Cerebellar cortex (tissue), 1 donor: ENCODE data around the gene CENPT.
"Not testable (repeated sequence)": the region's sequence is repeated elsewhere in the genome, so short reads cannot be mapped to it uniquely, and the experiment has no call there.

Source experiments
- DNase-seq: peaks from one replicate; pipeline ENCODE4 v3.0.0-alpha.2; 2015; ENCODE audit warnings: low spot score

CENPT gene

DNA sequence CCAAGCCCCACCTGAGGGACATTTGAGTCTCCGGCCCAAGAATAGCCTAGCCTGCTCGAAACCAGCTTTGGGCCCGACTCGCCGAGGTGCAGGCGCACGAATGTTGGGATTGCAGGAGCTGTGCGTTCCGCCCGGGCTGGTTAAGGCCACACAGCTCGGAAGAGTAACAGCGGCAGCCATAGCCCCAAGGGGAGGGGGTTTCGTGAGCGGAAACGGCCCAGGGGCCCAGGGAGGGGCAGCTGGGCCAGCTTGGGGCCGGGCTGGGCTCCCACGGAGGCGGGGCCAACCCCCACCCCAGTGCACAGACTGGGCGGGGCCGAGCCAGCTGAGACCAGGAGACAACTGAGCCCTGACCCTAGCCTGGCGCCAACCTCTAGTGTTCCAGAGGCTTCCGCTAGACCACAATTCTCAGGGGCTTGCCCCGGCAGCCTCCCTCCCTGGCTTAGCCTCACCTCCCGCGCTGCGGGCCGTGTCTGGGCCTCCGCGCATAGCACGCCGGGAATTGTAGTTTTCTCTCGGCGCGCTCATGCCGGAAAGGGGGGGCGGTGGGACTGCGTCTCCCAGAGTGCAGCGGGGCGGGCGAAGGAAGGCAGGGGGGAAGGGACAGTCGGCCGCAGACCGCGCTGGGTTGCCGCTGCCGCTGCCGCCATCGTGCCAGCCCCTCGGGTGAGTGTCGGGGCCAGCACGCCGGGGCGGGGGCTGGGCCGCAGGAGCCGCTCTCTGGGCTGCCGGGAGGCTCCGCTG, 1.0 kb downstream of the CENPT start, which contains the start of gene NUTF2:
NUTF2 (plus strand) TSS at position 614 of the 744 bp plus-strand sequence. CDS start 18,198 bp downstream, outside the sequence.
- peak; percentile 94 for DNase-seq

DNA sequence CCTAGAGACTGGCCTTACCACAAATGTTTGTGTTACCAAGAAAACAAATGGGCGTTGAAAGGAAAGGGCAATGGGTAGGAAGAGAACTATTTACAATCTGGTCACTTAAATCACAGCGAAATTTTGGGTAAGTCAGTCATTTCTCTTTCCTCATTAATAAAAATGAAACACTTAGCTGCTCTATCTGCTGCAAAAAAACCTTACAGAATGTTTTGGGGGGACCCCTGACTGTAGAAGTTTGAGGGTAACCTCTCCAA, 1.5 kb downstream of the CENPT start:
- DNase-seq: no peak

DNA sequence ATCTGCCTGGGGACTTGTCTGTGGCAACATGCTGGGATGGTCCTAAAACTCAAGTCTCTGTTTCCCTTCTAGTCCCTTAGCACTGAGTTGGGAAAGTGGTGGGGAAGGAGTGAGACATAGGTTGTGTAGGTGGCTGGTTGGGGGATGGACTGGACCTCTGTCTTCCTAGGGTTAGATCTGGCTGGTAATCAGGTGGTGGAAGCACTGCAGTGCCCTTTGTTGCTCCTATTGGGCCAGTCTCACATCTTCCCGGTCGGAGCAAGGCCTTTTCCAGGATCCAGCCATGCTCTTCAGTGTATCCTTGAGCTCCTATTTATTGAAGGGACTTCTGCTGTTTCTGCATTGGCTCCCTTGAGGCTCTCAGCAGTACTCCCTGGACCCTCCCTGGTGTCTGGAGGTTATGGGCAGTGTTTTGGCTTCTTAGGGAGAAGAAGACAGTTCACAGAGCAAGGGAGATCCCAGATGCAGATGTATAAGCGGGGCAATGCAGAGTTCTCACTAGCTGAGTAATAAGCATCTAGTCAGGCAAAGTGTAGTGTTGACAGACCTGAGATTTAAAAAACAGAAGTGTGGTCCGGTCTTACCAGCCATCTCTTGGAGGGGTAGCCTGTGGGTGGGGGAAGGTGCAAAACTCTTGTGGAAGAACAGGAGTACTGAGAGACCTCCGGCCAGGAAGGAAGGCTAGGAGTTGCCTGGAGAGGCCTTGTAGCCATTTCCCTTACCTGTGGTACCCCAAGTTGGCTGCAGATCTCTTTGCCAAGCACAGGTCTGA, 2.0 kb downstream of the CENPT start:
- DNase-seq: peak; percentile 36

DNA sequence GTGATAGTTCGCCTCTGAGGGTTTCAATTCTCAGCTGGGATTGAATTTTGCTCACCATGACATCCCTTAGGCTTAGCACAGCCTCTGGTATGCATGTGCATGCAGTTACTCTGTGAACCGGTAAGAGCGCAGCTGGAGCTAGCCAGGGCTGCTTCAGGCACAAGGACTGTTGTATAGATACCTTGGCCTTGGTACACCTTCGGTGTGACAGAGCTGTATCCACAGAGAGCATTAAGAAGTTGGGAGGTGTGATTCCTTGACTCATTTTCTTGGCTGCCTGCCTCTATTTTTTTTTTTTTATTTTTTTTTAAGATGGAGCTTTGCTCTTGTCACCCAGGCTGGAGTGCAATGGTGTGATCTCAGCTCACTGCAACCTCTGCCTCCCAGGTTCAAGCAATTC, 3.0 kb downstream of the CENPT start:
- DNase-seq: peak; percentile 41

DNA sequence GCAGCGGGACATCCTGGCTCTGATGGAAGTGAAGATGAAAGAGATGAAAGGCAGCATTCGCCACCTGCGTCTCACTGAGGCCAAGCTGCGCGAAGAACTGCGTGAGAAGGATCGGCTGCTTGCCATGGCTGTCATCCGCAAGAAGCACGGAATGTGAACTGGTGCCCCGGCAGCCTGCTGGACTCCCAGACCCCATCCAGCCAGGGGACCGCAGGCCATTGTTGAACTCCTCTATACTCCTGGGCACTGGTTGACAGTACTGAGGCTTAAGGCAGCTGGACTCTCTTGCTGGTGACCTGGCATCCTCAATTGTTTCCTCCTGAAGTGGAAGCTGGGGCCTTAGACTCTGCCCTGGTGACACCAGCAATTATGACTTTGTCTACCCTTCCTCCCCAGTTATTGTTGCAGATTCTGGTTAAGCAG, 4.1 kb downstream of the CENPT start:
- no peak for DNase-seq

DNA sequence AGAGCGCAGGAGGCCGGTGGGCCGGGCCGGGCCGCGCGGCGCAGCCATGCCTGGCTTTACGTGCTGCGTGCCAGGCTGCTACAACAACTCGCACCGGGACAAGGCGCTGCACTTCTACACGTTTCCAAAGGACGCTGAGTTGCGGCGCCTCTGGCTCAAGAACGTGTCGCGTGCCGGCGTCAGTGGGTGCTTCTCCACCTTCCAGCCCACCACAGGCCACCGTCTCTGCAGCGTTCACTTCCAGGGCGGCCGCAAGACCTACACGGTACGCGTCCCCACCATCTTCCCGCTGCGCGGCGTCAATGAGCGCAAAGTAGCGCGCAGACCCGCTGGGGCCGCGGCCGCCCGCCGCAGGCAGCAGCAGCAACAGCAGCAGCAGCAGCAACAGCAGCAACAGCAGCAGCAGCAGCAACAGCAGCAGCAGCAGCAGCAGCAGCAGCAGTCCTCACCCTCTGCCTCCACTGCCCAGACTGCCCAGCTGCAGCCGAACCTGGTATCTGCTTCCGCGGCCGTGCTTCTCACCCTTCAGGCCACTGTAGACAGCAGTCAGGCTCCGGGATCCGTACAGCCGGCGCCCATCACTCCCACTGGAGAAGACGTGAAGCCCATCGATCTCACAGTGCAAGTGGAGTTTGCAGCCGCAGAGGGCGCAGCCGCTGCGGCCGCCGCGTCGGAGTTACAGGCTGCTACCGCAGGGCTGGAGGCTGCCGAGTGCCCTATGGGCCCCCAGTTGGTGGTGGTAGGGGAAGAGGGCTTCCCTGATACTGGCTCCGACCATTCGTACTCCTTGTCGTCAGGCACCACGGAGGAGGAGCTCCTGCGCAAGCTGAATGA, 4.8 kb downstream of the CENPT start:
- DNase-seq: peak; percentile 51

DNA sequence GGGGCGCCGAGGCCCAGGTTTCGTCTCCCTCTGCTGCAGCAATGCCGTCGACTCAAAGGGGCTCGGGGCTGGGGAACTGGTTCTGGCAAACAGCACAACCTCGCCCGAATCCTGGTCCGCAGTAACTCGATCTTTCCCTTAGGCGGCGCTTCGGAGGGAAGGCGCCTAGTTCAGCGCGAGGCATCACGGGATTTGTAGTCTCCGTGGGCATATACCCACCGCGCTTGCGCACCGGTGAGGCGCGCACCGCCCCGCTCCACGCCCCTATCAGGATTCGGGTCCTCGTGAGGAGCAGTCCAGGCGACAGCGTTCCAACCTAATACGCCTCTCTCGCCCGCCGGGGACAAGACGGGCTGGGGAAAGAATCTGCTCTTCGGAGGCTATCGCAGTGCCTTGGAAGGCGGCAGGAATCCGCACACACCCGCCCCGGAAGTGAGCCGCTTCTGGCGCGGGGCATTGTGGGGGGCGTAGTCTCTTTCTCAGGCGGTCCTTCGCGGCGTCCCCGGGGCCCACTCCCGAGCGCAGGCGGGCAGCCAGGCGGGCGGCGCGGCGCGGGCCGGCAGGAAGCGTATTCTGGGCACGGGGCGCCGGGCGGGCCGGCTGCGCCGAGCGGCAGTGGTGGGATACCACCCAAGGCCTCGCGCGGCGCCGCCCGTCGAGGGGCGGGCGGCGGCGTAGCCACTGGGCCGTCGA, 5.5 kb downstream of the CENPT start, which contains the start of gene THAP11:
THAP11 (plus strand) TSS at position 505 of the 693 bp plus-strand sequence. CDS start 235 bp downstream, outside the sequence.
- peak; percentile 96 for DNase-seq

DNA sequence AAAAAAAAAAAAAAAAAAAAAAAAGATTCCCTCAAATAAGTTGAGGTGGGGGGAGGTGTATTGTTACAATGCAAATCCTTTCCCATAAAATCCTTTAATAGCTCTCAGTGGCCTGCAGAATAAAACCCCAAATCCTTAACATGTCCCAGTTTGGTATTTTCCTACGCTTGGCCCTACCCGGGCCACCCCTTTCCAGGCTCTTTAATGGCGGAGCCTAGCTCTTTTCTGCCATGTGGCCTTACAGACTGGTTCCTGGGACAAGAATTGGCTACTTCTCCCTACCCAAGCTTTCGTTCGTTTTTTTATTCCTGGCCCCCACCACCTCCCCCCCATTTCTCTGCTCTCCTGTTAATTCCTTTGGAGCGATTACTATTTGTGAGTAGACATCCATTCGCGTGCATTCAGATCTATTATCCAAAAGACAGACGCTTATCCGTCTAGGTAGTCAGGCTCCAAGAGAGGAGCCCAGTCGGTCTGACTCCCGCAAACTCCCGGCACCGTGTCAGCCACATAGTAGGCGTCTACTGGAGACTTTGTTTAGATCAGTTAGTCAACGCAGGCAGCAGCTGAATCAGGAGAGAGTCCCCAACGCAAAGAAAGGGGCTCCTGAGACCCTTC, 6.2 kb downstream of the CENPT start:
- no peak for DNase-seq

DNA sequence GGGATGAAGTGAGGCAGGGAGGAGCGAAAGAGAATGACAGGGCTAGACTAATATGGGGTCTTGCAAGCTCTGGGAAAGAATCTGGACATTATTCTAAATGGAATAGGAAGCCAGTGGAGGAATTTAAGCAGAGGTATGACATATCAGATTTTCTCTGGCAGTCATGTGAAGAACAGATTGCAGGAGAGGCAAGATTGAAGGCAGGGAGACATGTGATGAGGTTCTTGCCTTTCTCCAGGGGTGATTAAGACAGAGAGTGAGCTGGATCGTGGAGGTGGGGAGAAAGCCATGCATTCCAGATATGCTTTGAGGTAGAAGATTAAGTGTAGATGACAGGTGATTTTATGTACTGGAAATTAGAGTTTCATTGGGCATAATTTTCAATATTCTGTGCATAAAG, 9.7 kb downstream of the CENPT start:
- DNase-seq: no peak

DNA sequence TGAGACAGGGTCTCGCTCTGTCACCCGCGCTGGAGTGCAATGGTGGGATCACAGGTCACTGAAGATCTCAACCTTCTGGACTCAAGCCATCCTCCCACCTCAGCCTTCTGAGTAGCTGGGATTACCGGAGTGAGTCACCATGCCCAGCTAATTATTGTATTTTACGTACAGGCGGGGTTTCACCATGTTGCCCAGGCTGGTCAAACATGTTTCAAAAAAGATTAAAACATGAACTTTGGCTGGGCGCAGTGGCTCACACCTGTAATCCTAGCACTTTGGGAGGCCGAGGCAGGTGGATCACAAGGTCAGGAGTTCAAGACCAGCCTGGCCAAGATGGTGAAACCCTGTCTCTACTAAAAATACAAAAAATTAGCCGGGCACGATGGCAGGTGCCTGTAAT, 10.3 kb downstream of the CENPT start:
- DNase-seq: not testable (repeated sequence)

DNA sequence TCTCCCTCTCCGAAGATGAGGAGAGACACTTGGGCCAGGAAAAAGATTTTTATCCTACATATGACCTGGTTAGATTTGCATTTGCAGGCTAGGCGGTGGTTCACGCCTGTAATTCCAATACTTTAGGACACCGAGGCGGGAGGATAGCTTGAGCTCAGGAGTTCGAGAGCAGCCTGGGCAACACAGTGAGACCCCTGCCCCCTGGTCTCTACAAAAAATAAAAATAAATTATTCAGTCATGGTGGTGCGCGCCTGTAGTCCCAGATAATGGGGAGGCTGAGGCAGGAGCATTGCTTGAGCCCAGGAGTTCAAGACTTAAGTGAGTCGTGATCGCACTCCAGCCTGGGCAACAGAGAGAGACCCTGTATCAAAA, 13.3 kb downstream of the CENPT start:
- no peak for DNase-seq

DNA sequence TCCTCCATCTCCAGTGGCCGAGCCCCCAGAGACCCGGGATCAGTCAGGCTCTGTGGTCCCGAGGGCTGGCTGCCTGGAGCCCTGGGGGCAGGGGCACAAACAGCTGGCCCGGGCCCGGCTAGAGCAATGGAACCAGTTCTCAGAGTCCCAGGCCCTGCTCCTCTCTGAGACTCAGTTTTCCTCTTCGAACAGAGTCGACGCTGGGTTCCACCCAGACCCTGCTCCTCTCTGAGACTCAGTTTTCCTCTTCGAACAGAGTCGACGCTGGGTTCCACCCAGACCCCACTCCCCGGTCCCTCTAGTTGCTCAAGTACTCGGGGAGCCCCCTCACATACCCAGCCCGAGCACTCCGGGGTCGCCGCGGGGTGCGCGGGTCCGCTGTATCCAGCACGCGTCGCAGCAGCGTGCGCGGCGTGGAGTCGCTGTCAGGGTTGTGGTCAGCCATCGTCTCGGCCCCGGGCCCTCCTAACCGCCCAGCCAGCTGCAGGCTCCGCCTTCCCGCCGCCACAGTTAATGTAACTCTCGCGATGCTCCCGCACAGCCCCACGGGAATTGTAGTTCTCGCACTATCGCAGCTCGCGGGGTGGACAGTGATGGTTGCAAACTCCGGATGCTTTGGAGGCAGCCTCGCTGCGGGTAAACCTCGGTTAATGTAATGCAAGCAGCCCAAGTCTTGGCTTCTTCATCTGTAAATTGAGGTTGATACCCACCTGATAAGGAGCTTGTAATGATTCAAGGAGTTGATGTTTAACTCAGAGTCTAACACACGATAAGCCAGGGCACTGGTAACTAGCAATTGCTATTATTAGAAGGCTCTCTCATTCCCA, 13.9 kb downstream of the CENPT start:
- DNase-seq: peak; percentile 93

DNA sequence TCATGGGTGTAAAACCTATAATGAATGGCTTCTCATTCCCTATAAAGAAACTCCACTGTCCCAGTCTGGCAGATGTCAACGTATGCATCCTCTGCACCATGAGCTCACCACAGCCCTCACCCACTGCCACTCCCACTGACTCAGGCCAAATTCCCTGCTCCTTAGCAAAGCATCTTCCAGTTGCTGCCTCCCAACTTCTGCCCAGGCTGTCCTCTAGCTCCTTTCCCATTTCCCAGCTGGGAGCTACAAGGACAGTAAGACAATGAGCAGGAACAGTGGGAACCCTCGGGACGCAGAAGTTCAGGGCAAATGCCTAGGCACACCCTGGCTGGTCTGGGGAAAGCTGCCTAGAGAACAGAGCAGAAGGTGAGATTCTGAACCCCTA, 14.5 kb downstream of the CENPT start:
- DNase-seq: no peak

DNA sequence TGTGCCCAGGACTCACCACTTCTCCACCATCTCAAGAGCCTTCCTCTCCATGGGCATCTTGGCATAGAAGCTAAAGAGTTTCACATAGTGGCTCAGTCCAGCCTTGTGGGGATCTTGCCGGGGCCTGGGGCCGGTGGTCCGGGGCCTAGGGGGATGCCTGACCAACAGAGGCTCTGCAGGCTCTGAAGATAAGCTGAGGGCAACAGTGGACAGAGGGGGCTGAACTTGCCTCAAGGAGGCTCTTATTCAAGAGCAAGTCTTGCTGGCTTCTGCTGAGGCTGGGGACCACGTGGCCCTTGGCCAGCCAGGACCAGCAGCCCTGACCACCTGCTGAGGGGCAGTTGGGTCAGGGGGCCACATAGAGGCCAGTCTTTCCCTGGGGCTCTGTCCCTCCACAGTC, 18.8 kb downstream of the CENPT start:
- DNase-seq: no peak

DNA sequence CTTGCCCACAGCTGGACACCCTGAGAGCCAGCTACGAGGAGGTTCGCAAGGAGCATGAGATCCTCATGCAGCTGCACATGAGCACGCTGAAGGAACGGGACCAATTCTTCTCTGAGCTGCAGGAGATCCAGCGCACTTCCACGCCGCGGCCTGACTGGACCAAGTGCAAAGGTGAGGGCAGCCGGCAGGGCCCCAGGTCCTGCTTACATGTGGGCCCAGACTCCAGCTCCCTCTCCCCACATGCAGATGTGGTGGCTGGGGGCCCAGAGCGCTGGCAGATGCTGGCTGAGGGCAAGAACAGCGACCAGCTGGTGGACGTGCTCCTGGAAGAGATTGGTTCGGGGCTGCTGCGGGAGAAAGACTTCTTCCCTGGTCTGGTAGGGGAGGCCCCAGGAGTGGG, 21.6 kb downstream of the CENPT start:
- DNase-seq: no peak

DNA sequence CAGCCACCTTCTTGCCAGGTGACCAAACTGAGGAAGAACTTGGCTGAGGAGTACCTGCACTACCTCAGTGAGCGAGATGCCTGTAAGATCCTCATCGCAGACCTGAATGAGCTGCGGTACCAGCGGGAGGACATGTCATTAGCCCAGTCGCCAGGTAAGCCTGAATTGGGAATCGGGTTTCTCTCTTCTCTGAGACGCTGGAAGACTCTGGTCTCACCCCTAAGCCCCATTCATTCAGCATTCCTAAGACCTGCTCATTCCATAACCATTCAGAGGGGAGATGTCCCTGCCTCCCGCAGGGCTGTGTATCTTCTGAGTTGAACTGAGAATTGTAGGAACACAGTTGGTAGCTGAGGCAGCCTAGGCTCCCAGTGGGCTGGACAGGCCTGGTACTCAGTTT, 22.4 kb downstream of the CENPT start:
- no peak for DNase-seq

DNA sequence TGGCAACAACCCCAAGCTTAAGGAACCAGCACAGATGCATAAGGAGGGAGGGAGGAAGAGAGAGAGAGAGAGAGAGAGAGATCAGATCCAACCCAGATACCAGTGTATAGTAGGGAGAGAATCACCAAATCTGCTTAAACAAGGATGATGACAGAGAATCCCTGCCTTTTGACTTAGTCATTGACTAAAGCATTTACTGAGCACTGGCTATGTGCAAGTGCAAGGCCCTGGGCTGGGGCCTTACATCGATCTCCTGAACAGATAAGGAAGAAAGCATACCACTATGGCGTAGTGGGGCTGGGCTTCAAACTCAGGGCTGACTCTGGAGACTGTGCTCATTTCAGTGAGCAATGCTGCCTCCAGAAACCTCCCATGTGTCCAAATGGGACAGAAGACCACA, 25.0 kb downstream of the CENPT start:
- no peak for DNase-seq

DNA sequence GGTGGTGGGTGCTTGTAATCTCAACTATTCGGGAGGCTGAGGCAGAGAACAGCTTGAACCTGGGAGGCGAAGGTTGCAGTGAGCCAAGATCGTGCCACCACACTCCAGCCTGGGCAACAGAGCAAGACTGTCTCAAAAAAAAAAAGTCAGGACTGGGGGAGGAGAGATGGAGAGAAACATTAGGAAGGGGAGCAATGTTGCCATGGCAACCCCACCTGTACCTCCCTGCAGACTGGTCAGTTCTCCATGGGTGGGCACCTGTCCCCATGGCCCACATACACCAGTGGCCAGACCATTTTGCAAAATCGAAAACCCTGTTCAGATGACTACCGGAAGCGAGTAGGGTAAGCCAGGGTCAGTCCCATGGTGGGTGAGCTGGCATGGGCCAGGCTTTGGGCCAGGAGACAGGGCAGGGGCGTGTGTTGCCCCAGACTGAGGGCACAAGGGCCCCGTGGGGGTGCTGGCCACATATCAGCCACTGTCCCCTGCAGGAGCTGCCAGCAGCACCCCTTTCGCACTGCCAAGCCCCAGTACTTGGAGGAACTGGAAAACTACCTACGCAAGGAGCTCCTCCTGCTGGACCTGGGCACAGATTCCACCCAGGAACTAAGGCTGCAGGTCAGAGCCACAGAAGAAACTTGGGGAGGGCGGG, 26.8 kb downstream of the CENPT start:
- no peak for DNase-seq

DNA sequence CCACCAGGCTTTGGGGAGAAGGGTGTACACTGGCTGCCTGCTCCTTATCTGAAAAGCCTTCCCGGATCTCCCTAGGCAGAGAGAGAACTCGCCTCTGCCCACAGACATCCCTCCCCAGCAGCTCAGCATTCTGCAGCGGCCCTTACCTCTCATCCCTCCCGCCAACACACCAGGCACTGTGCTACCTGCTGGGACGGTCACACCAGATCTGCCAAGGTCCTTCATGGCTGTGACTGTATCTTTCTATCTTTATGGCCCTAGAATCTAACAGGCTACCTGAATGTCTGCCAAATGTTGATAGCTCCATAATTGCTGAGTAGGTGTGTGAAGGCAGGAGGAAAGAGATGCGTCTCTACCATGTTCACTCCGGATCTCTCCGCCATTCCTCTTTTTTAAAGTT, 32.9 kb downstream of the CENPT start:
- DNase-seq: no peak

DNA sequence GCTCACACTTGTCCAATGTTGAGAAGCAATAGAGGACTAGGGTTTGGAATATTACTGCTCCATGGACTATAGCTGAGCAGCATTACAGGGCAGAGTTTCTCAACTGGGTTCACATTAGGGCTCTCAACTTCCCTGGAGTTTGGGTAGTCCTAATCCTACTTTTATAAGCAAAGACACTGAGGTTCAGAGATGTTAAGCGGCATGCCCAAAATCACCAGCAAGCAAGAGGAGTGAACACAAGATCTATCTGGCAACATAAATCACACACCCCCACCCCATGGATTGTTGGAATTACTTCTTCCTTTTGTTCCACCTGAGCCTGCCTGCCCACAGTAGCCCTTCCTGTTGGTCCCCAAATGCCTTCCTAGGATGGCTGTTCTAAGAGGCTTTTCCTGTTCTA, 35.6 kb downstream of the CENPT start:
- DNase-seq: no peak
